Mesothelial cell of epicardium (in vitro differentiated cells): ENCODE data around the gene MXRA8. TPM values are rescaled to one million over a fixed set of nuclear protein-coding genes. Genes with fewer than 3 reads are reported as not detected.
"Not testable (repeated sequence)": the region's sequence is repeated elsewhere in the genome, so short reads cannot be mapped to it uniquely, and the experiment has no call there.

Experiments
- DNase-seq, 2 experiments: peaks; one replicate each; pipeline ENCODE4 v3.0.0; 2021; ENCODE audit warnings: low spot score in 2 of 2; ENCODE audit not compliant: unreplicated experiment in 2 of 2
- H3K27ac Mint-ChIP-seq: 2 replicates; pipeline ENCODE4 v1.8.0; 2021; ENCODE audit warnings: mixed read lengths
- H3K27me3 Mint-ChIP-seq: 2 replicates; pipeline ENCODE4 v1.8.0; 2021; ENCODE audit warnings: low read depth, mixed read lengths
- H3K36me3 Mint-ChIP-seq: 2 replicates; pipeline ENCODE4 v1.8.0; 2021; ENCODE audit warnings: mixed read lengths
- H3K4me1 Mint-ChIP-seq: 2 replicates; pipeline ENCODE4 v1.8.0; 2021; ENCODE audit warnings: mixed read lengths
- H3K4me3 Mint-ChIP-seq: 2 replicates; pipeline ENCODE4 v1.8.0; 2021; ENCODE audit warnings: mild to moderate bottlenecking, moderate library complexity, mixed read lengths
- H3K9me3 Mint-ChIP-seq: 2 replicates; pipeline ENCODE4 v1.8.0; 2021; ENCODE audit warnings: mixed read lengths
- CTCF ChIP-seq: fragments of 200-600 bp; sonication (generic); IDR thresholded peaks from one replicate; pipeline ENCODE4 v1.5.0; 2021; ENCODE audit warnings: antibody characterized with exemption; ENCODE audit not compliant: unreplicated experiment
- total RNA-seq: library from RNA; stranded (reverse); gene quantifications from 3 replicates; pipeline ENCODE4 v1.2.1, GENCODE V29; 2021

MXRA8 gene
- total RNA-seq, 1 donor from 2014 or later: 157 TPM

- H3K27me3 Mint-ChIP-seq: no peaks in the 10 kb centered on the region
- no peak for TF ChIP-seq CTCF
- peaks cover 21% of the 10 kb centered on the region for H3K36me3 Mint-ChIP-seq
- H3K4me1 Mint-ChIP-seq: peaks cover 30% of the 10 kb centered on the region
- no peak for DNase-seq
- peak overlapping the region; percentile 14 for H3K4me3 Mint-ChIP-seq
- H3K9me3 Mint-ChIP-seq: no peaks in the 10 kb centered on the region
- peak overlapping the region; percentile 69 for H3K27ac Mint-ChIP-seq
Observed at GRCh38 chr1:1403653-1404052, 45.3 kb upstream of the MXRA8 start.

DNA sequence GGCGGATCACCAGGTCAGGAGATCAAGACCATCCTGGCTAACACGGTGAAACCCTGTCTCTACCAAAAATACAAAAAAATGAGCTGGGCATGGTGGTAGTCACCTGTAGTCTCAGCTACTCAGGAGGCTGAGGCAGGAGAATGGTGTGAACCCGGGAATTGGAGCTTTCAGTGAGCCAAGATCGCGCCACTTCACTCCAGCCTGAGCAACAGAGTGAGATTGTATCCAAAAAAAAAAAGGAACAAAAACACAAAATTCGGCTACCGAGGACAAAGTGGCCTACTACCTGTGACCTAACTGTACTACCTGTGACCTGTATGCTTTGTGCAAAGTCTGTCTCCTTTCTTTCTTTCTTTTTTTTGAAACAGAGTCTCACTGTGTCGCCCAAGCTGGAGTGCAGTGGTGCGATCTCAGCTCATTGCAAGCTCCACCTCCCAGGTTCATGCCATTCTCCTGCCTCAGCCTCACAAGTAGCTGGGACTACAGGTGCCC, 44.6 kb upstream of the MXRA8 start:
- Mint-ChIP-seq H3K27ac (peak overlapping the region; percentile 69), H3K4me3 (peak overlapping the region; percentile 14), H3K36me3 (peaks cover 21% of the 10 kb centered on the region), H3K4me1 (peaks cover 30% of the 10 kb centered on the region)
- H3K9me3 Mint-ChIP-seq, H3K27me3 Mint-ChIP-seq, DNase-seq: not testable (repeated sequence)

DNA sequence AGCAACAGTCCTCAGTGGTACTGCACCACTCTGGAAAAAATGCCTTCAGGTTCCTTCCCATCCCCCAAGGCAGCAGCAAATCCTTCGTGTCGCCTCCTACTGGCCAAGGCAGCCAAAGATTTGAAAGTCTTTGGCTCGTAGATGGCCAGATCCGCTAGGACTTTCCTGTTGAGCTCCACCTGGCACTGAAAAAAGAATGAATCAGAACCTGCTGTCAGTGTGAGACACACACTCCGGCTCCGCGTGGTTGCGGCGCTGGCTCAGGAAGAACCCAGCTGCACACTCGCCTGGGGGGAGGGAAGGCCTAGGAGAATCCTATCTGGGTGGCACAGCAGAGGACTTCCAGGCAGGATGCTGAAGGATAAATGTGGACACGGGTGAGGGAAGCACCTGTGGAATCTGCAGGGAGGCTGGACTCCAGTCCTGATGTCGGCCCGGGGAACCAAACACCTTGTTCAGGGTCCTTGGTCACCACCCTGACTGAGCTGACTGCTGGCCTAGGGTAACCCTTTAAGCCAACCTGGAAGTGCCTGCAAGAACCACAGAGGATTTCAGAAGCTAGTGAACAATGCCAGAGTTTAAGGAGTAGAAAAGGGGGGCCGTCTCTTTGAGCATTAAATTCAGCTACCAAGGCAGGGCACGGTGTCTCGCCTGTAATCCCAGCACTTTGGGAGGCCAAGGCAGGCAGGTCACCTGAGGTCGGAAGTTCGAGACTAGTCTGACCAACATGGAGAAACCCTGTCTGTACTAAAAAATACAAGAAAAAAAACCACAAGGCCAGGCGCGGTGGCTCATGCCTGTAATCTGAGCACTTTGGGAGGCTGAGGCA, 43.9 kb upstream of the MXRA8 start:
- Mint-ChIP-seq H3K36me3 (peaks cover 21% of the 10 kb centered on the region), H3K4me3 (peak overlapping the region; percentile 53)
- DNase-seq: no peak

DNA sequence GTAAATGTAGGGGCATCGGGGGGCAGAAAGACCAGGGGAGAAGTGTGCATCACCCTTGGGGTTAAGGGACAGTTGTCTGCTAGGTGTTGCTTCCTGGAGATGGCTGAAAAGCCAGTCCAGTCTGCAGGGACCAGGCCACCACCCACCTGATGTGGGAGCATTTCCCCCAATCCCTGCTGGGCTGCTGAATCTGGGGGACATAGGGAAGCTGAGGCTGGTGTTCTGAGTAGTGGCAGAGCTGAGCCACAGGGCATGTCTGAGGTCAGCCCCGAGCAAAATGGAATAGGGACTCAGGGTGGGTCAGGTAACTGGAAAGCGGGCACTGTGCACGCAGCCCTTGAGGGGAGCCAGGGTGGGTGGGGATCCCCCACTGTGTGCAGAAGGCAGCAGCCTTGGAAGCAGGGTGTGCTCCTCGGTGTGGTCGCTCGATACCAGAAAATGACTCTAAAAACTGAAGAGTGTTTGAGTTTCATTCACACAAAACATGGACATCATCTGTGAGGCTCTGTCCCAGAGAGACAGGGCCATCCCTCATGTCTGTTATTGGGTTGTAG, 43.2 kb upstream of the MXRA8 start:
- Mint-ChIP-seq H3K4me3 (peak overlapping the region; percentile 53), H3K4me1 (peaks cover 30% of the 10 kb centered on the region), H3K27me3 (no peaks in the 10 kb centered on the region), H3K36me3 (peaks cover 21% of the 10 kb centered on the region), H3K27ac (peak overlapping the region; percentile 56), H3K9me3 (no peaks in the 10 kb centered on the region)
- DNase-seq: no peak
- TF ChIP-seq CTCF: no peak

More for the DNA sequence above, 43.9 kb upstream of the MXRA8 start:
- peak overlapping the region; percentile 86 for H3K27ac Mint-ChIP-seq
- peaks cover 31% of the 10 kb centered on the region for H3K4me1 Mint-ChIP-seq
- peak; percentile 39 for TF ChIP-seq CTCF
- H3K9me3 Mint-ChIP-seq: no peaks in the 10 kb centered on the region
- H3K27me3 Mint-ChIP-seq: no peaks in the 10 kb centered on the region

DNA sequence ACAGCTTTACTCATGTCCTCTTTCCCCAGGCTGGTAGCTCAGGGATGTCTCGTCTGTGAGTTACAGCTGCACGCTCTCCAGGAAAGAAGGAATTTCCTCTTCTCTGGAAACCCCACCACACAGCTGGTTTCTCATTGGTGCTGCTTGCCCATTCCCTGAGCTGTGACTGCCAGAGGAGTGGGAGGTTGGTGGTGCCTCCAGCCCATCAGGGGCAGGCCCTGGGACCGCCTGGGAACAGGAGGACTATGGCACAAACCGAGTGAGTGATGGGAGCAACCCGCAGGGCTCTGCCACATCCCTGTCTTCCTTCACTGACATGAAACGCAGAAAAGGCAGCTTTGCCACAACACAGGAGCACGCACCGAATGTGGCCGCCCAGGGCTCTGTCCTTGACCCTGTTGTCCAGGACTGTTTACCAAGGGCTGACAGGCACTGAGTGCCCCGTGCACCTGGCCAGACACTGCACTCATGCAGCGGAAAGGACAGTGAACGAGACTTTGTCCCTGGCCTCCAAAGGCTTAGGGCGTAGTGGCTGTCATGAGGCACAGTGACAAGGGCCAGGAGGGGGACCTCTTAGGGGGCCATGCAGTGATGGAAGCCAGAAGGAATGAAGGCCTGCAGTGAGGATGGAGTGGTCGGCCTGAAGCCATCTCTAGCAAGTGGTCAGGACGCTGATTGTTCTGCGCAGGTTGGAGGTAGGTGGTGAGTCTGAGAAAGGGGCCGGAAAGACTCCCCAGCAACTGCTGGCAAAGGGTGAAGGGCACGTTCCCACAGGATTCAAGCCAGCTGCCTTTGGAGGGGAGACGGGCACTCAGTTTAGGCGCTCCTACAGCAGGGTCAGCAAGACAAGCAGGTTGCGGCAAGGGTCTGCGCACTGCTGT, 42.5 kb upstream of the MXRA8 start:
- Mint-ChIP-seq H3K27ac (peak overlapping the region; percentile 66), H3K27me3 (no peaks in the 10 kb centered on the region), H3K4me1 (peaks cover 26% of the 10 kb centered on the region), H3K4me3 (peak overlapping the region; percentile 89), H3K9me3 (no peaks in the 10 kb centered on the region), H3K36me3 (peaks cover 21% of the 10 kb centered on the region)
- no peak for TF ChIP-seq CTCF
- no peak for DNase-seq
